ENCODE results near the gene ENO4.

ENO4 gene

DNA sequence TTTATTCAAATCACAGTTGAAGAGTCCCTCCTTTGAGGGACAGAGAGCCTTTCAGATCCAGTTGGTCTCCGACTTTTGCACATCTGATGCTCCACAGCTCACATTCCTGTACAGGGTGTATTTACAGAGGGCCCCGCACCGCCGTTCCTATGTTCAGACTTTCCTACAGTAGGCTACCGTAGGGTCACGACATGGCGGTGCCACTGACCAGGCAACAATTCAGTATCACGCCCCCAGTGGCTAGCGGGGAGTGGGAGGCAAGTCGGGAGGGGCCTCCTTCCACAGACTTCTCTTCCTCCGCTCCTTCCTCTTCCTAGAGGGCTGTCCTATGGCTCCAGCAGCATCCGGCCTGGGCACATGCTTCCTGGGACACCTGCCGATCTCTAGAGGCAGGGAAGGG, 40.6 kb upstream of the ENO4 start:
- H3K4me3 ChIP-seq (ENCODE audit: low read depth, low read length), result no peak overlapping the region
- TF ChIP-seq, protein P1, sequence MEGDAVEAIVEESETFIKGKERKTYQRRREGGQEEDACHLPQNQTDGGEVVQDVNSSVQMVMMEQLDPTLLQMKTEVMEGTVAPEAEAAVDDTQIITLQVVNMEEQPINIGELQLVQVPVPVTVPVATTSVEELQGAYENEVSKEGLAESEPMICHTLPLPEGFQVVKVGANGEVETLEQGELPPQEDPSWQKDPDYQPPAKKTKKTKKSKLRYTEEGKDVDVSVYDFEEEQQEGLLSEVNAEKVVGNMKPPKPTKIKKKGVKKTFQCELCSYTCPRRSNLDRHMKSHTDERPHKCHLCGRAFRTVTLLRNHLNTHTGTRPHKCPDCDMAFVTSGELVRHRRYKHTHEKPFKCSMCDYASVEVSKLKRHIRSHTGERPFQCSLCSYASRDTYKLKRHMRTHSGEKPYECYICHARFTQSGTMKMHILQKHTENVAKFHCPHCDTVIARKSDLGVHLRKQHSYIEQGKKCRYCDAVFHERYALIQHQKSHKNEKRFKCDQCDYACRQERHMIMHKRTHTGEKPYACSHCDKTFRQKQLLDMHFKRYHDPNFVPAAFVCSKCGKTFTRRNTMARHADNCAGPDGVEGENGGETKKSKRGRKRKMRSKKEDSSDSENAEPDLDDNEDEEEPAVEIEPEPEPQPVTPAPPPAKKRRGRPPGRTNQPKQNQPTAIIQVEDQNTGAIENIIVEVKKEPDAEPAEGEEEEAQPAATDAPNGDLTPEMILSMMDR (conservative IDR thresholded peaks at IDR 0.05; ENCODE audit: low read depth, low read length), result no peak
- no peak for DNase-seq (ENCODE audit: low read depth)

DNA sequence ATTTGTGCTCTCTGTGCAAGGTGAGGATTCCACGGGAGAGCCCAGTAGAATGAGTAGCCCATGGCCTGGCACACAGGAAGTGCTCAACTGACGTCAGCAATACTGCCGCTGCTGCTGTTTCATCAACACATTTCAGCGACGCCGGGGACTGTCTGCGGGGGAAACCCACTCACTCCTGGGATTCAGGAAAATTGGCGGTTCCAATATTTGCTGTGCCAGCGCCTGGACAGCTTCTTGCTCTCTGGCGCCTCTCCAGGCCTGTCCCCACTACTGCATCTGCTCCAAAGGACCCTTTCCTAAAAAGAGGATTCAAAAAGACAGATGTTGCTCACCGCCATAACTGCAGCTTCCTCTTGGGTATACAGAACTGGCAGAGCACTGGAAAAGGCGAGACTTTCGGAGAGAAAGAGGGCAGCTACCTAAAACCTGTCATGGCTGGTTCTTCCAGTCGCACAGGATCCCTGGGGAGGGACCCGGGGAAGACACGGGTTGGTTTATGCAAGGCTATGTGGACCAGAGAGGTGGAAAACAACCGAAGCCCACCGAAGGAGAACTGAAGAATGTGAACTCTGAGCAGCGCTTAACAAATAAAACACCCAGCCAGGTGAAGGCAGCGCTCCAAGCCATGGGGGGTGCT, 39.7 kb upstream of the ENO4 start:
- peak; percentile 5 for DNase-seq (ENCODE audit: low read depth)
- H3K4me3 ChIP-seq (ENCODE audit: low read depth, low read length), result no peak overlapping the region

DNA sequence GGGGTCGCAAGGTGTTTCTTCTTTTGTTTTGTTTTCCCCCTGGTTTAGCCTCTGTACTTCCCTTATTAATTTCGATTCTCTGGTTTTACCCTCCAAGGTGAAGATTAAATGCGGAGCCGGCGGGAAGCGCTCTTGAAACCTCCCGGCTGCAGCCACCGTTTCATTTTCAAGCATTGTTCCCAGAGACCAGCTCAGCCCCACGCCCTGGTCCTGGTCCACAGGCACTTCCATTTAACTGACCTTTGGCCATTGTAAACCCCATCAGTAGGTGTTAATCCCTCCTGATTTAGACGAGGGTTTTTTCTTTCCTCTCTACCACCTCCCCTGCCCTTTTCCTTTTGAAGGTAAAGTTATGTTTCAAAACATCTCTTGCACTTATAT, 39.2 kb upstream of the ENO4 start:
- H3K4me3 ChIP-seq (ENCODE audit: low read depth, low read length), result no peak overlapping the region
- DNase-seq (ENCODE audit: low read depth), result no peak
- TF ChIP-seq, protein P1 (conservative IDR thresholded peaks at IDR 0.05; ENCODE audit: low read depth, low read length), result no peak

More for the DNA sequence above, 39.7 kb upstream of the ENO4 start:
- TF ChIP-seq, protein P1 (conservative IDR thresholded peaks at IDR 0.05; ENCODE audit: low read depth, low read length), result peak; percentile 53

GRCh38 chr10:116810895-116811294, 38.4 kb upstream of the ENO4 start:
- H3K4me3 ChIP-seq (ENCODE audit: low read depth, low read length), result no peak overlapping the region
- TF ChIP-seq, protein P1 (conservative IDR thresholded peaks at IDR 0.05; ENCODE audit: low read depth, low read length), result no peak
- no peak for DNase-seq (ENCODE audit: low read depth)

- TF ChIP-seq, protein P1 (conservative IDR thresholded peaks at IDR 0.05; ENCODE audit: low read depth, low read length), result no peak
Observed at GRCh38 chr10:116811691-116812090, 37.6 kb upstream of the ENO4 start.

GRCh38 chr10:116815641-116816415, 33.5 kb upstream of the ENO4 start:
- no peak for DNase-seq (ENCODE audit: low read depth)
- TF ChIP-seq, protein P1 (conservative IDR thresholded peaks at IDR 0.05; ENCODE audit: low read depth, low read length), result no peak
- H3K4me3 ChIP-seq (ENCODE audit: low read depth, low read length), result no peak overlapping the region

More at GRCh38 chr10:116811691-116812090, 37.6 kb upstream of the ENO4 start:
- no peak for DNase-seq (ENCODE audit: low read depth)
- H3K4me3 ChIP-seq (ENCODE audit: low read depth, low read length), result no peak overlapping the region
